Astrocyte of the spinal cord (primary cell): ENCODE measurements around the gene TPP1.

Experiments
- DNase-seq: peaks from one replicate; pipeline ENCODE4 v3.0.0; 2011; ENCODE audit warnings: low read depth, low spot score
- H3K4me3 ChIP-seq: 2 replicates; pipeline ENCODE4 v1.5.1; 2011; ENCODE audit warnings: low read depth, mild to moderate bottlenecking, low read length, moderate library complexity
- CTCF ChIP-seq: IDR thresholded peaks from 2 replicates; pipeline ENCODE4 v1.5.1; 2012; ENCODE audit warnings: low read depth, mild to moderate bottlenecking, low read length, inconsistent platforms
- in situ Hi-C: cut with HindIII; loops from 2 replicates; pipeline ENCODE4 v1.10.0; 2017; ENCODE audit warnings: low sequenced_read_pairs

Gene TPP1

GRCh38 chr11:6570691-6571427 is 48.4 kb downstream of the TPP1 start:
- H3K4me3 ChIP-seq = no peak overlapping the region
- in situ Hi-C loops = no loop called here
- no peak for TF ChIP-seq CTCF
- DNase-seq = no peak

GRCh38 chr11:6569706-6570105 is 49.5 kb downstream of the TPP1 start:
- DNase-seq = no peak
- H3K4me3 ChIP-seq = no peak overlapping the region
- no peak for TF ChIP-seq CTCF
- in situ Hi-C loops = no loop called here

GRCh38 chr11:6568191-6568918 is 50.9 kb downstream of the TPP1 start:
- peak; percentile 15 for TF ChIP-seq CTCF
- in situ Hi-C loops = no loop called here
- H3K4me3 ChIP-seq = no peak overlapping the region
- peak; percentile 73 for DNase-seq

- H3K4me3 ChIP-seq = no peak overlapping the region
- TF ChIP-seq CTCF = no peak
- in situ Hi-C loops = no loop called here
- no peak for DNase-seq
These were observed 51.9 kb downstream of the TPP1 start for GRCh38 chr11:6567371-6567745.

- no peak for DNase-seq
- in situ Hi-C loops = no loop called here
- no peak overlapping the region for H3K4me3 ChIP-seq
- TF ChIP-seq CTCF = no peak
These were observed 52.4 kb downstream of the TPP1 start for GRCh38 chr11:6566704-6567370.

- H3K4me3 ChIP-seq = no peak overlapping the region
- in situ Hi-C loops = no loop called here
- TF ChIP-seq CTCF = no peak
- DNase-seq = no peak
These were observed 53.1 kb downstream of the TPP1 start for GRCh38 chr11:6565988-6566703.
